HepG2 (cell line): ENCODE results near the gene TTC24. TPM values are rescaled to one million over a fixed set of nuclear protein-coding genes. Genes with fewer than 3 reads are reported as not detected.

Experiments used
- ARID3A ChIP-seq: IDR thresholded peaks from 2 replicates; pipeline ENCODE4 v1.6.1; 2012; ENCODE audit warnings: low read depth, low read length, improper control_type of control experiment
- CENPBD1 ChIP-seq: sonication (generic); formaldehyde crosslinking; IDR thresholded peaks from 2 replicates; pipeline ENCODE4 v1.8.0; 2022; ENCODE audit warnings: missing genetic modification reagents, low read depth, mild to moderate bottlenecking, borderline replicate concordance
- CERS6 ChIP-seq: sonication (generic); formaldehyde crosslinking; IDR thresholded peaks from 2 replicates; pipeline ENCODE4 v1.5.0; 2020; ENCODE audit warnings: missing genetic modification reagents
- FUBP1 ChIP-seq: sonication (generic); formaldehyde crosslinking; IDR thresholded peaks from 2 replicates; pipeline ENCODE4 v1.5.1; 2020; ENCODE audit warnings: missing genetic modification reagents, mild to moderate bottlenecking, borderline replicate concordance
- GATAD2A ChIP-seq: IDR thresholded peaks from 2 replicates; pipeline ENCODE4 v1.6.1; 2016
- KDM1A ChIP-seq: IDR thresholded peaks from 2 replicates; pipeline ENCODE4 v1.6.1; 2016; ENCODE audit warnings: missing compliant biosample characterization
- KLF12 ChIP-seq: sonication (generic); formaldehyde crosslinking; IDR thresholded peaks from 2 replicates; pipeline ENCODE4 v1.4.0; 2020; ENCODE audit warnings: missing genetic modification reagents, borderline replicate concordance
- PITX1 ChIP-seq: sonication (generic); formaldehyde crosslinking; IDR thresholded peaks from 2 replicates; pipeline ENCODE4 v1.5.1; 2020; ENCODE audit warnings: mild to moderate bottlenecking, missing genetic modification reagents
- RXRB ChIP-seq: IDR thresholded peaks from 2 replicates; pipeline ENCODE4 v1.6.1; 2016; ENCODE audit warnings: borderline replicate concordance, missing genetic modification reagents, missing compliant biosample characterization
- SMC3 ChIP-seq: IDR thresholded peaks from 2 replicates; pipeline ENCODE4 v1.6.1; 2011; ENCODE audit warnings: low read length, improper control_type of control experiment
- SRSF9 ChIP-seq: fragments of 200-400 bp; formaldehyde crosslinking; IDR thresholded peaks from 2 replicates; pipeline ENCODE4 v1.6.1; 2018; ENCODE audit warnings: borderline replicate concordance, mild to moderate bottlenecking, low read depth, low read length; ENCODE audit not compliant: insufficient read depth, poor library complexity, severe bottlenecking
- STAG1 ChIP-seq: sonication (generic); formaldehyde crosslinking; IDR thresholded peaks from 2 replicates; pipeline ENCODE4 v1.4.0; 2020; ENCODE audit warnings: missing genetic modification reagents
- TEAD3 ChIP-seq: optimal IDR thresholded peaks from 2 replicates; pipeline ENCODE3; 2016; ENCODE audit warnings: borderline replicate concordance
- USF2 ChIP-seq, 2 experiments: sonication (generic) in 1 of 2; formaldehyde crosslinking in 1 of 2; IDR thresholded peaks; 2 replicates each; pipeline versions ENCODE4 v1.5.1 to v1.6.1; 2011 to 2020; ENCODE audit warnings: borderline replicate concordance in 1 of 2, low read depth in 1 of 2, low read length in 1 of 2, mild to moderate bottlenecking in 1 of 2, missing genetic modification reagents in 1 of 2, moderate library complexity in 1 of 2
- XRCC5 ChIP-seq: fragments of 200-400 bp; formaldehyde crosslinking; optimal IDR thresholded peaks from 2 replicates; pipeline ENCODE3; 2017; ENCODE audit warnings: mild to moderate bottlenecking, low read length
- ZFP37 ChIP-seq: sonication (generic); formaldehyde crosslinking; IDR thresholded peaks from 2 replicates; pipeline ENCODE4 v1.4.0; 2020; ENCODE audit warnings: missing genetic modification reagents, borderline replicate concordance
- ZNF232 ChIP-seq: sonication (generic); formaldehyde crosslinking; IDR thresholded peaks from 2 replicates; pipeline ENCODE4 v1.4.0; 2020; ENCODE audit warnings: missing genetic modification reagents, borderline replicate concordance
- ZNF430 ChIP-seq: sonication (generic); formaldehyde crosslinking; IDR thresholded peaks from 2 replicates; pipeline ENCODE4 v1.9.0; 2021; ENCODE audit warnings: mild to moderate bottlenecking, missing genetic modification reagents
- ZNF547 ChIP-seq: sonication (generic); formaldehyde crosslinking; IDR thresholded peaks from 2 replicates; pipeline ENCODE4 v1.5.1; 2020; ENCODE audit warnings: mild to moderate bottlenecking, missing genetic modification reagents
- ZNF720 ChIP-seq: sonication (generic); formaldehyde crosslinking; IDR thresholded peaks from 2 replicates; pipeline ENCODE4 v1.4.0; 2020; ENCODE audit warnings: missing genetic modification reagents
- ZSCAN31 ChIP-seq: sonication (generic); formaldehyde crosslinking; IDR thresholded peaks from 2 replicates; pipeline ENCODE4 v1.5.0; 2020; ENCODE audit warnings: low read depth, mild to moderate bottlenecking, missing genetic modification reagents
- polyA plus RNA-seq, 8 experiments: library from polyadenylated mRNA; depleted of rRNA in 3 of 8; stranded (reverse) in 7 of 8; unstranded in 1 of 8; fragments of >200 nt; fragmentation: Illumina TruSeq in 4 of 8; extraction: Trizol in 4 of 8; gene quantifications; 2 replicates each; pipeline versions ENCODE4 v1.2.1 to v1.2.3, GENCODE V29; 2011 to 2016; ENCODE audit warnings: low read depth in 4 of 8, missing spikeins in 1 of 8, mixed read lengths in 1 of 8; ENCODE audit not compliant: insufficient read depth in 1 of 8
- total RNA-seq, 5 experiments: library from RNA; depleted of rRNA; stranded (reverse); fragments of >200 nt; fragmentation: Illumina TruSeq; extraction: Trizol; gene quantifications; 2 replicates each; pipeline ENCODE4 v1.2.3, GENCODE V29; 2016; ENCODE audit warnings: low read depth in 1 of 5

TTC24 gene
- total and polyA plus RNA-seq, 2 of the 13 experiments (the other 11 are each of a cell fraction or from before 2014, with no cell fraction given): 0.13 to 0.18 TPM

- TF ChIP-seq CENPBD1 (no peak), ARID3A (0 out of 2 replicates have a peak, but pooled peaks have one; percentile 14), SRSF9 (no peak), TEAD3 (CRISPR knock-in tag) (peak; percentile 16), STAG1 (CRISPR knock-in tag) (peak; percentile 56), FUBP1 (CRISPR knock-in tag) (no peak), KDM1A (CRISPR knock-in tag) (no peak), KLF12 (CRISPR knock-in tag) (no peak), PITX1 (CRISPR knock-in tag) (no peak), XRCC5 (peak; percentile 72), ZNF232 (no peak), USF2 (IDR thresholded peaks at IDR 0.05; ENCODE audit: low read depth, low read length) (no peak), USF2 (CRISPR knock-in tag; IDR thresholded peaks at IDR 0.05; ENCODE audit: borderline replicate concordance) (peak; percentile 22; the same call in 1 of the 2 replicates), GATAD2A (0 out of 2 replicates have a peak, but pooled peaks have one; percentile 29), RXRB (no peak), ZNF547 (CRISPR knock-in tag) (no peak), ZNF430 (CRISPR knock-in tag) (no peak), SMC3 (peak; percentile 64; the same call in 1 of the 2 replicates), ZNF720 (CRISPR knock-in tag) (no peak), ZSCAN31 (CRISPR knock-in tag) (no peak), CERS6 (CRISPR knock-in tag) (no peak), ZFP37 (no peak)
These were observed 47.9 kb downstream of the TTC24 start (continued) for GRCh38 chr1:156627313-156627880.
